Cardiac fibroblast (primary cell): ENCODE data around the gene IL1R2.

Source experiments
- DNase-seq, 2 donors: peaks; one replicate each; pipeline versions ENCODE4 v3.0.0 to v3.0.0-alpha.2; 2010; ENCODE audit warnings: low read depth in 2 of 2
- H3K4me3 ChIP-seq, 2 donors: replicated peaks in 1 of 2; 1 replicate in 1 of 2; 2 replicates in 1 of 2; pipeline ENCODE4 v1.5.1; 2011; ENCODE audit warnings: low read depth in 2 of 2, low read length in 2 of 2, mild to moderate bottlenecking in 2 of 2, moderate library complexity in 1 of 2
- TF ChIP-seq, protein P1 (sequence below): IDR thresholded peaks from one replicate; pipeline ENCODE4 v1.5.1; 2011; ENCODE audit warnings: low read depth, mild to moderate bottlenecking, low read length, inconsistent platforms

The IL1R2 gene

DNA sequence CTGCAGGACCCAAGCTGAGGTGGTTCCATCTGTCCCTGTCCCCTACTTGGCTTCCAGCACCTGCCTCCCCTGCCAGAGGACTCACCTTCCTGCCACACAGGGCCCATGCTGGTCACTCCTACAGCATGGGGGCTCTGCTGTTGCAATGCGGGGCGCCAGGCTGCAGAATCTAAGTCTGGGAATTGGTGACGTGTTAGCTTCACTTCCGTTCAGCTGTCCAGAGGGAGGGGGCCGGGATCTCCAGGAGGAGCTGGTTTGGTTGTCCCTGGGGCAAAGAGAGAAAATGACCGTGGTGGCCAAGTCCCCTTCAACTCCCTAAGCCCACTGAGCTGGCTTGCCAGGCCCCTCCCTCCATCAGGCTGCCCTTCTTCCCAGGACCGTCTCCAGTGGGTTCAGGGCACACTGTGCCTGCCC is 69.5 kb downstream of the IL1R2 start:
- DNase-seq: no peak
- no peak overlapping the region for H3K4me3 ChIP-seq
- TF ChIP-seq, protein P1, sequence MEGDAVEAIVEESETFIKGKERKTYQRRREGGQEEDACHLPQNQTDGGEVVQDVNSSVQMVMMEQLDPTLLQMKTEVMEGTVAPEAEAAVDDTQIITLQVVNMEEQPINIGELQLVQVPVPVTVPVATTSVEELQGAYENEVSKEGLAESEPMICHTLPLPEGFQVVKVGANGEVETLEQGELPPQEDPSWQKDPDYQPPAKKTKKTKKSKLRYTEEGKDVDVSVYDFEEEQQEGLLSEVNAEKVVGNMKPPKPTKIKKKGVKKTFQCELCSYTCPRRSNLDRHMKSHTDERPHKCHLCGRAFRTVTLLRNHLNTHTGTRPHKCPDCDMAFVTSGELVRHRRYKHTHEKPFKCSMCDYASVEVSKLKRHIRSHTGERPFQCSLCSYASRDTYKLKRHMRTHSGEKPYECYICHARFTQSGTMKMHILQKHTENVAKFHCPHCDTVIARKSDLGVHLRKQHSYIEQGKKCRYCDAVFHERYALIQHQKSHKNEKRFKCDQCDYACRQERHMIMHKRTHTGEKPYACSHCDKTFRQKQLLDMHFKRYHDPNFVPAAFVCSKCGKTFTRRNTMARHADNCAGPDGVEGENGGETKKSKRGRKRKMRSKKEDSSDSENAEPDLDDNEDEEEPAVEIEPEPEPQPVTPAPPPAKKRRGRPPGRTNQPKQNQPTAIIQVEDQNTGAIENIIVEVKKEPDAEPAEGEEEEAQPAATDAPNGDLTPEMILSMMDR: no peak

DNA sequence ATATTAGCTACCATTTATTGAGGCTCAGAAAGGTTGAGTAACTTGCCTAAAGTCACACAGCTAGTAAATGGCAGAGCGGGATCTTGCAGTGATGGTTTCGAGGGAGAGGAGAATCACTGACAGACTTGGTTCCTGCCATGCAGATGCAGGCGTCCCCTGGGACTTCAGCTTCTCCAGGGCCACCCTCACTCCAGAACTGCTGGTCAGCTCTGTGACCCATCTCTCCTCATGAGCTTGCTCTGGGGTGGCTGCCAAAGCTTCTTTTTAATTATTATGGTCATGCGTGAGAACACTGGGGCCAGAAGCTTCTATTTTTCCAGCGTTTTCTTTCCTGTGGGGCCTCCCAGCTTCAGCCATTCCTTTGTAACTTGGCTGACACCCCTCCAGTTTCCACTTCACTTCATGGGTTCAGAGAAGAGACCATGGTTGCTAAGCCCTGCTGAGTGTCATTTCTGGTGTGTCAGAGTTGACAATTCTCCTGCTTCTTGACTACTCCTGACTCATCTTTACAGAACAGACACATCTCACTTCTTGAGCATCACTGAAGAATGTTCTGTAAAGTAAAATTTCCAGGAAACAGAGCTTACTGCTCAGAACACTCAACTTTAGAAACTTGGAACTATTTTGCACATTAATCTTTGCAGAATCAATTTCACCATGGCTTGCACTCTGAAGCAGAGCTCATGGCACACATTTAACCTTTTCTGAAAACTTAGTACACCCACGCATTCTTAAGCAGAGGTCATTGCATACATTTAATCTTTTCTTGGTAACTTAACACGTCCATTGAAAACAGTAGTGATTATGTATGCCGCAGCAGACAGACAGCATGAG is 70.4 kb downstream of the IL1R2 start:
- H3K4me3 ChIP-seq: no peak overlapping the region
- DNase-seq: peak; percentile 82 to 94
- TF ChIP-seq, protein P1: no peak

DNA sequence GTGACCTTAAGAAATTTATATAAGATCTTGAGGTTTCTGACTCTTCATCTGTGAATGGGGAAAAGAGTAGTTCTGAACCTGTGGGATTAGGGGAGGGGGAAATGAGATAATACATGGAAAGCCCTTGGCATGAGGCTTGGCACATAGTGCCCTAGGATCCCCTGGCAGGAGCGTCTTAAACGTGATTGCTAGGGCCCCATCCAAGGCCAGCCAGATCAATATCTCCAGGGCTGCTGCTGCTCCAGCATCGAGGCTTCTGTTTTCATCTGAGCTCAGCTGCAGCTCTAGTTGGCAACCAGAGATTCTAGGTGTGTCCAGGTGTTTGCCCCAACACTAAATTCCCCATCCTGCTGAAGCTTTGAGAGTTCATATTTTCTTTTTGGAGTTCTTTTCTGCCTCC is 71.0 kb downstream of the IL1R2 start:
- TF ChIP-seq, protein P1: no peak
- no peak for DNase-seq
- H3K4me3 ChIP-seq: no peak overlapping the region

- DNase-seq: peak; percentile 76 to 98
- TF ChIP-seq, protein P1: no peak
- no peak overlapping the region for H3K4me3 ChIP-seq
Observed at GRCh38 chr2:102063487-102063911, 71.7 kb downstream of the IL1R2 start.

- DNase-seq: peak; percentile 99 to 100
- TF ChIP-seq, protein P1: no peak
- peak overlapping the region; percentile 14 to 31 for H3K4me3 ChIP-seq
Observed at GRCh38 chr2:102063941-102064678, 72.3 kb downstream of the IL1R2 start.

- H3K4me3 ChIP-seq: peak overlapping the region; percentile 14 to 31
- peak; percentile 72 to 85 for DNase-seq
- TF ChIP-seq, protein P1: no peak
Observed at GRCh38 chr2:102064679-102065674, 73.2 kb downstream of the IL1R2 start.
